ENCODE results near the gene SRSF4.
"Not testable (repeated sequence)": the region's sequence is repeated elsewhere in the genome, so short reads cannot be mapped to it uniquely, and the experiment has no call there.

SRSF4 gene

GRCh38 chr1:29162476-29163138 lies 19.1 kb downstream of the SRSF4 start:
- peak overlapping the region; percentile 40; the same call in 1 of the 2 replicates for H3K27ac ChIP-seq
- no peak for TF ChIP-seq POLR2AphosphoS5 (IDR thresholded peaks at IDR 0.05; ENCODE audit: borderline replicate concordance, low read depth, low read length)
- TF ChIP-seq FOXP2 (optimal IDR thresholded peaks at IDR 0.05; ENCODE audit: control extremely low read depth, extremely low read length, insufficient read depth), result no peak
- no peak for TF ChIP-seq EZH2 (IDR thresholded peaks at IDR 0.05)
- no peak overlapping the region for H3K4me3 ChIP-seq
- H3K9me3 ChIP-seq (ENCODE audit: low read depth, low read length), result no peaks in the 10 kb centered on the region
- peaks cover 94% of the 10 kb centered on the region for H3K36me3 ChIP-seq (ENCODE audit: insufficient read depth, low read length)
- no peak for DNase-seq (ENCODE audit: low read depth, low spot score)
- H3K9ac ChIP-seq (ENCODE audit: insufficient read length), result no peak overlapping the region

- Histone ChIP-seq H3K9ac (ENCODE audit: insufficient read length) (no peak overlapping the region), H3K36me3 (ENCODE audit: insufficient read depth, low read length) (peaks cover 91% of the 10 kb centered on the region), H3K4me3 (no peak overlapping the region), H3K9me3 (ENCODE audit: low read depth, low read length) (no peaks in the 10 kb centered on the region), H3K27ac (peak overlapping the region; percentile 40)
- DNase-seq (ENCODE audit: low read depth, low spot score), result no peak
- TF ChIP-seq FOXP2 (optimal IDR thresholded peaks at IDR 0.05; ENCODE audit: control extremely low read depth, extremely low read length, insufficient read depth) (no peak), EZH2 (IDR thresholded peaks at IDR 0.05) (no peak), POLR2AphosphoS5 (IDR thresholded peaks at IDR 0.05; ENCODE audit: borderline replicate concordance, low read depth, low read length) (no peak)
Measured at GRCh38 chr1:29162025-29162424, 19.7 kb downstream of the SRSF4 start.

- peak overlapping the region; percentile 28; the same call in 1 of the 2 replicates for H3K27ac ChIP-seq
- DNase-seq (ENCODE audit: low read depth, low spot score), result no peak
- no peak for TF ChIP-seq POLR2AphosphoS5 (IDR thresholded peaks at IDR 0.05; ENCODE audit: borderline replicate concordance, low read depth, low read length)
- TF ChIP-seq FOXP2 (optimal IDR thresholded peaks at IDR 0.05; ENCODE audit: control extremely low read depth, extremely low read length, insufficient read depth), result no peak
- TF ChIP-seq EZH2 (IDR thresholded peaks at IDR 0.05), result no peak
- H3K36me3 ChIP-seq (ENCODE audit: insufficient read depth, low read length), result peaks cover 89% of the 10 kb centered on the region
- H3K9me3 ChIP-seq (ENCODE audit: low read depth, low read length), result no peaks in the 10 kb centered on the region
- no peak overlapping the region for H3K4me3 ChIP-seq
- no peak overlapping the region for H3K9ac ChIP-seq (ENCODE audit: insufficient read length)
Measured at GRCh38 chr1:29159773-29160172, 21.9 kb downstream of the SRSF4 start.

DNA sequence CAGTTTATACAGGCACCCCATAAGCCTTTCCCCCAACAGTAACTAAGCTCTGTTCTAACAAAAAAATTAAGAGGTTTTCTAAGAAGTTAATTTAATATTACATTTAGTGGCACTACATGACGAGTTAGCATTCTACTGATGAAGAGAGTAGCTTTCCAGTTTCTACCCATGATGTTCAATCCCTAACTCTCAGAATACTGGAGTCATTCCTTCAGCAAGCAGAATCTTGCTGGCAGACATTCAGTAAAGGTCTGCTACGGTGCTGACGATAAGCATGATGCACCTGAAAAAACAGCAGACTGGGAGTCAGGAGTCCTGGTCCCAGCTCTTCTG lies 24.5 kb downstream of the SRSF4 start:
- DNase-seq (ENCODE audit: low read depth, low spot score), result no peak
- peak overlapping the region; percentile 96 for H3K27ac ChIP-seq
- H3K9me3 ChIP-seq (ENCODE audit: low read depth, low read length), result no peaks in the 10 kb centered on the region
- TF ChIP-seq FOXP2 (optimal IDR thresholded peaks at IDR 0.05; ENCODE audit: control extremely low read depth, extremely low read length, insufficient read depth) (no peak), POLR2AphosphoS5 (IDR thresholded peaks at IDR 0.05; ENCODE audit: borderline replicate concordance, low read depth, low read length) (no peak), EZH2 (IDR thresholded peaks at IDR 0.05) (no peak)
- peaks cover 89% of the 10 kb centered on the region for H3K36me3 ChIP-seq (ENCODE audit: insufficient read depth, low read length)
- H3K9ac ChIP-seq (ENCODE audit: insufficient read length), result peak overlapping the region; percentile 13
- H3K4me3 ChIP-seq, result peak overlapping the region; percentile 52

- H3K4me3 ChIP-seq, result peak overlapping the region; percentile 52
- DNase-seq (ENCODE audit: low read depth, low spot score), result peak; percentile 94
- TF ChIP-seq POLR2AphosphoS5 (IDR thresholded peaks at IDR 0.05; ENCODE audit: borderline replicate concordance, low read depth, low read length) (peak; percentile 41; the same call in 1 of the 2 replicates), FOXP2 (optimal IDR thresholded peaks at IDR 0.05; ENCODE audit: control extremely low read depth, extremely low read length, insufficient read depth) (no peak), EZH2 (IDR thresholded peaks at IDR 0.05) (no peak)
- peak overlapping the region; percentile 96 for H3K27ac ChIP-seq
- H3K9me3 ChIP-seq (ENCODE audit: low read depth, low read length), result no peaks in the 10 kb centered on the region
- peaks cover 89% of the 10 kb centered on the region for H3K36me3 ChIP-seq (ENCODE audit: insufficient read depth, low read length)
- peak overlapping the region; percentile 59 for H3K9ac ChIP-seq (ENCODE audit: insufficient read length)
Measured at GRCh38 chr1:29156543-29157268, 25.0 kb downstream of the SRSF4 start.

GRCh38 chr1:29152046-29152805 lies 29.5 kb downstream of the SRSF4 start:
- H3K36me3 ChIP-seq (ENCODE audit: insufficient read depth, low read length), result peaks cover 93% of the 10 kb centered on the region
- no peak overlapping the region for H3K4me3 ChIP-seq
- no peak overlapping the region for H3K9ac ChIP-seq (ENCODE audit: insufficient read length)
- no peak overlapping the region for H3K27ac ChIP-seq
- TF ChIP-seq FOXP2 (optimal IDR thresholded peaks at IDR 0.05; ENCODE audit: control extremely low read depth, extremely low read length, insufficient read depth) (no peak), EZH2 (IDR thresholded peaks at IDR 0.05) (no peak), POLR2AphosphoS5 (IDR thresholded peaks at IDR 0.05; ENCODE audit: borderline replicate concordance, low read depth, low read length) (no peak)
- DNase-seq (ENCODE audit: low read depth, low spot score), result no peak
- H3K9me3 ChIP-seq (ENCODE audit: low read depth, low read length), result no peaks in the 10 kb centered on the region

- DNase-seq (ENCODE audit: low read depth, low spot score); H3K9me3 ChIP-seq (ENCODE audit: low read depth, low read length); H3K9ac ChIP-seq (ENCODE audit: insufficient read length); H3K27ac ChIP-seq; H3K4me3 ChIP-seq: not testable (repeated sequence)
- H3K36me3 ChIP-seq (ENCODE audit: insufficient read depth, low read length), result peaks cover 97% of the 10 kb centered on the region
Measured at GRCh38 chr1:29150346-29150745, 31.4 kb downstream of the SRSF4 start.

Data from SK-N-MC (cell line).